GM18520 (cell line): ENCODE data around the gene LTBP2.
"Not testable (repeated sequence)": the region's sequence is repeated elsewhere in the genome, so short reads cannot be mapped to it uniquely, and the experiment has no call there.

Experiments
- ATAC-seq: cut with Tn5 transposase; IDR thresholded peaks from one replicate; pipeline ENCODE4 v1.9.1; 2021; ENCODE audit not compliant: unreplicated experiment

Gene LTBP2

GRCh38 chr14:74463697-74464096 is 148.3 kb downstream of the LTBP2 start:
- no peak for ATAC-seq

GRCh38 chr14:74462993-74463392 is 149.0 kb downstream of the LTBP2 start:
- no peak for ATAC-seq

- no peak for ATAC-seq
These were observed 152.1 kb downstream of the LTBP2 start for GRCh38 chr14:74459976-74460375.

GRCh38 chr14:74459289-74459946 is 152.6 kb downstream of the LTBP2 start:
- no peak for ATAC-seq

GRCh38 chr14:74457565-74457895 is 154.5 kb downstream of the LTBP2 start:
- no peak for ATAC-seq

GRCh38 chr14:74456684-74457564 is 155.1 kb downstream of the LTBP2 start:
- ATAC-seq, result no peak

- not testable (repeated sequence) for ATAC-seq
These were observed 157.6 kb downstream of the LTBP2 start for GRCh38 chr14:74454397-74454796.
